HG02678 (cell line): ENCODE data around the gene P3H4.

Experiments
- ATAC-seq: cut with Tn5 transposase; IDR thresholded peaks from one replicate; pipeline ENCODE4 v1.9.1; 2021; ENCODE audit warnings: mild to moderate bottlenecking, moderate library complexity; ENCODE audit not compliant: unreplicated experiment

P3H4 gene

GRCh38 chr17:41822216-41823140 is 10.7 kb upstream of the P3H4 start:
- no peak for ATAC-seq

DNA sequence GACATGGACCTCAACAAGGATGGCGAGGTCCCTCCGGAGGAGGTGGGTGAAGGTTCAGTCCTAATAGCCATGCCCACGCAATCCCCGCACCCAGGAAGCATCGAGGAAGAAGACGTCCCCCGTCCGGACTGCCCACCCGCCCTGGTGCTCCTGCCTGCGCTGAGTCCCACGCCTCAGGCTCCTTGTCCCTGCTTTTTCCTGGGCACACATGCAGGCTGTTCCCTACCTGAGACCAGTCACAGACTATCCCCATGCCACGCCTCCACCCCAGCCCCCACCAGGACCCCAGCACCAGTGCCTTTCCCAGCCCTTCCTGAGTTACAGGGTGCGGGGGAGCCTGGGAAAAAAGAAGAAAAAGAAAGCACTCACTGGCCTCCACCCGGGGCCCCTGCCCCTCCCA is 10.0 kb upstream of the P3H4 start:
- ATAC-seq, result no peak

DNA sequence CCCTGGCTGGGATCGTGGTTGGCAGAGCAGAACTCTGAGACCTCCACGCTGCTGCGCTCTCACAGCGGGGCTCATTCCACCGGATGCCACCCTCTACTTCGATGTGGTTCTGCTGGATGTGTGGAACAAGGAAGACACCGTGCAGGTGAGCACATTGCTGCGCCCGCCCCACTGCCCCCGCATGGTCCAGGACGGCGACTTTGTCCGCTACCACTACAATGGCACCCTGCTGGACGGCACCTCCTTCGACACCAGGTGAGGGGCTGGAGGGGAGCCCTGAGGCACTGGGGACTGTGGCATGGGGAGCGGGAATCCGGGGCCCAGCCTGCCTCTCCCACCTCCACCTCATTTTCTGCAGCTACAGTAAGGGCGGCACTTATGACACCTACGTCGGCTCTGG is 6.3 kb upstream of the P3H4 start:
- ATAC-seq, result no peak

GRCh38 chr17:41816637-41817320 is 5.0 kb upstream of the P3H4 start:
- ATAC-seq, result no peak

GRCh38 chr17:41814195-41814594 is 2.4 kb upstream of the P3H4 start:
- ATAC-seq, result no peak

- no peak for ATAC-seq
Observed at GRCh38 chr17:41813699-41814124, 2.0 kb upstream of the P3H4 start.

GRCh38 chr17:41813152-41813680 is 1.5 kb upstream of the P3H4 start:
- no peak for ATAC-seq

GRCh38 chr17:41812381-41813151 is 817 bp upstream of the P3H4 start, which contains the start of gene FKBP10:
FKBP10 (plus strand) TSS chr17:41813004; CDS start chr17:41813035, 31 bp downstream.
- ATAC-seq, result no peak

DNA sequence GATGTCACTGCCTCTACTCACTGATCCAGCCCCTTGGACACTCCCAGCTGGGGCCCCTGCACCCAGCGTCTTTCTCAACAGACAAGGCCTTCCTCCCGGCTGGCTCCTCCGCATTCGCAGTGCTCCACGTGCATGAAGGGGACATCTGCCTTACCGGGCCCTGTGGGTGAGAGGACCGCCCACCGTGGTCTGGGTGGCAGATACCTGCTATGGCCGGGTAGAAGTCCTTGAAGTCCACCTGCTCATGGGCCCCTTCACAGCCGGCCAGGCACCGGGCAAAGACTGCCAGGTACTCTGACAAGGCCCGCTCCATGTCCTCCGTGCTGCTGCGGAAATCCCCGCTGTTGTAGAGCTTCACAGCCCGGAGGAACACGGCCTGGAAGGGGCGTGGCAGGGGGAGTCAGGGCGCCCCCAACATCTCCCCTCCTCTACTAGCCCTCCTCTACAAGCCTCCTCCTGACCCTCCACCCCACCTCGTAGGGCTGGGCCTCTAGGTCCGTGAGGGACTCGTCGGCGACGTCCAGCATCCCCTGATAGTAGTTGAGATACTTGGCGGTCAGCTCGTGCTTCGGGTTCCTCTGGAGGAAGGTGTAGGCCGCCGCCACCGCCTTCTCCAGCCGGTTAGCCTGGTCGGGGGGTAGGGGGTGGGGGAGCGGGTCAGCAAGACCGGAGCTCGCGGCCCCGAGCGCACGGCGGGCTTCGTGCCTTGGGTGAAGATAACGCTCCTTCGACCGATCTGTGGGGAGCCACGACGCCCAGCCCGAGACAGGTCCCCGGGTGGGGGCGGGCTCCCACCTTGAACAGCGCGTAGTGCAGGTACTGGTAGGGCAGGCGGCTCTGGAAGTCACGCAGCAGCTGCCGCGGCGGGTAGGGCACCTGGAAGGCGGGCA is 845 bp downstream of the P3H4 start:
- no peak for ATAC-seq

- ATAC-seq, result no peak
Observed at GRCh38 chr17:41806685-41807445, 4.9 kb downstream of the P3H4 start.

- no peak for ATAC-seq
Observed at GRCh38 chr17:41803049-41804020, 8.4 kb downstream of the P3H4 start.

- no peak for ATAC-seq
Observed at GRCh38 chr17:41801374-41802271, 10.1 kb downstream of the P3H4 start.

DNA sequence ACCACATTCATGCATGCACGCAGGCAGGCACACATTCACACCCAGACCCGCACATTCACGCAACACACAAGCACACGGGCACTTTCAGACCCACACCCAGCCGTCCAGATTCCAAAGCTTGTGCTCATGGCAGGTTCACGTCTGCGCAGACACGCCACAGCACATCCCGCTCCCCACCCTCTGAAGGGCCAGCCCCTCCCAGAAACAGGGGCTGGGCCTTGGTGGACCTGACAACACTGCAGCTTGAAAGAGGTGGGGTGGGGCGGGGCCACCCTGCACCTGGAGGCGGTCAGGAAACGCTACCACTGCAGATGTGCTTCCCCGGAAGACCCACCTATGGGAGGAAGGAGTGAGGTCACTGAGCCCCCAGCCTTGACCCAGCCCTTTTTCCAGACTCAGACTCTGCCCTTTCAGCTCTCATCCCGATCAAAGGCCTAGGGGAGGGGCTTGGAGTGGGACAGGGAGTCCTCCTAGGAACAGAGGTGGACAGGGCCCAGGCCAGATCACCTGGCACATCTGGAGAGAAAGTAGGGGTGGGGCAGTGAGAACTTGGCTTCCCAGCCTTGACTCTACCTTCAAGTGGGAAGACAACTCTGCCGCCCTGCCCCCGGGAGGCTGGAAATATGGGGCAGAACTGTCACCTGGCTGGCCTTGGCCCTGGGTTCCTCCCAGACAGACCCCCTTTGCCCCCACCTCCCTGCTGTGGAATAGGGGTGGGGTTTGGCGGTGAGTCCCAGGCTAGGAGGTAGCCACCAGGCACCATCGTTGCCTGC is 11.0 kb downstream of the P3H4 start:
- ATAC-seq, result no peak

- ATAC-seq, result no peak
Observed at GRCh38 chr17:41799366-41799765, 12.4 kb downstream of the P3H4 start.

DNA sequence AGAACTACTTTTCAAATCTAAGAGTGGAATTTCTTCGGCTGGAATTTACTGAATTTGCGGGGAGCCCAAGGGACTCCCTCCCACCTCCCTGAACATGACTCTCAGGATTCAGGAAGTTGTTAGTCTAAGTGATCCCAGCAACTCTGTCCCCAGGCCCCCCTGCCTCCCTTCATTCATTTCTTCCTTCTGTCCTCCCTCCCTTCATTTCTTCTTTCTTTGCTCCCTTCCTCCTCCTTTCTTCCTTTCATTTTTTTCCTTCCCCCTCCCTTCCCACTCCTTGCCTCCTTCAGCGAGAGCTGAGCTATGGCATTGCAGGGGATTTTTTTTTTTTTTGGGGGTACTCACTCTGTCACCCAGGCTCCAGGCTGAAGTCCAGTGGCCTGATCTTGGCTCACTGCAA is 14.4 kb downstream of the P3H4 start:
- ATAC-seq, result no peak

- ATAC-seq, result no peak
Observed at GRCh38 chr17:41796121-41796895, 15.4 kb downstream of the P3H4 start.
